ENCODE measurements around the gene NCCRP1. TPM values are rescaled to one million over a fixed set of nuclear protein-coding genes. Genes with fewer than 3 reads are reported as not detected.

NCCRP1 gene
- total and polyA plus RNA-seq, 4 donors = 0.05 to 0.97 (median 0.17) TPM

GRCh38 chr19:39237200-39238184 lies 40.7 kb downstream of the NCCRP1 start:
- peaks cover 0 to 1% (median 0%) of the 10 kb centered on the region in 5 donors for H3K4me1 ChIP-seq (ENCODE audit: control insufficient read depth in 5 of 5, insufficient read depth in 5 of 5, low read length in 5 of 5)
- TF ChIP-seq CTCF (IDR thresholded peaks at IDR 0.05; ENCODE audit: control extremely low read depth, extremely low read depth) = no peak
- ATAC-seq (ENCODE audit: insufficient read depth, low FRiP score) (peak; percentile 66), DNase-seq (peak in 2 of 3 donors; percentile 1 to 29)
- no peak overlapping the region for H3K4me3 ChIP-seq
- no peak overlapping the region for H3K9ac ChIP-seq (ENCODE audit: insufficient read depth in 1 of 2, low read length in 2 of 2)
- peaks cover 0 to 5% (median 0%) of the 10 kb centered on the region in 3 donors for H3K27me3 ChIP-seq (ENCODE audit: control insufficient read depth in 3 of 3, insufficient read depth in 3 of 3, low read length in 2 of 3)
- no peaks in the 10 kb centered on the region for H3K36me3 ChIP-seq (ENCODE audit: control insufficient read depth in 4 of 4, insufficient read depth in 4 of 4, low read length in 4 of 4)
- WGBS, 2 donors = 35 to 38% methylated on average over 22 of the region's 22 CpGs
- peaks cover 0 to 2% (median 0%) of the 10 kb centered on the region in 4 donors for H3K9me3 ChIP-seq (ENCODE audit: control insufficient read depth in 4 of 4, insufficient read depth in 3 of 4, low read length in 3 of 4)
- no peak overlapping the region for H3K27ac ChIP-seq (ENCODE audit: low read depth in 1 of 2, low read length in 1 of 2)

- TF ChIP-seq CTCF (IDR thresholded peaks at IDR 0.05; ENCODE audit: control extremely low read depth, extremely low read depth) = no peak
- H3K9me3 ChIP-seq (ENCODE audit: control insufficient read depth in 4 of 4, insufficient read depth in 3 of 4, low read length in 3 of 4) = peaks cover 0 to 2% (median 0%) of the 10 kb centered on the region in 4 donors
- 87% methylated on average over 6 of the region's 6 CpGs for WGBS, 2 donors
- peaks cover 0 to 1% (median 0%) of the 10 kb centered on the region in 5 donors for H3K4me1 ChIP-seq (ENCODE audit: control insufficient read depth in 5 of 5, insufficient read depth in 5 of 5, low read length in 5 of 5)
- H3K27ac ChIP-seq (ENCODE audit: low read depth in 1 of 2, low read length in 1 of 2) = no peak overlapping the region
- DNase-seq (no peak), ATAC-seq (ENCODE audit: insufficient read depth, low FRiP score) (no peak)
- no peak overlapping the region for H3K4me3 ChIP-seq
- peaks cover 0 to 5% (median 0%) of the 10 kb centered on the region in 3 donors for H3K27me3 ChIP-seq (ENCODE audit: control insufficient read depth in 3 of 3, insufficient read depth in 3 of 3, low read length in 2 of 3)
- no peak overlapping the region for H3K9ac ChIP-seq (ENCODE audit: insufficient read depth in 1 of 2, low read length in 2 of 2)
- H3K36me3 ChIP-seq (ENCODE audit: control insufficient read depth in 4 of 4, insufficient read depth in 4 of 4, low read length in 4 of 4) = no peaks in the 10 kb centered on the region
Observed at GRCh38 chr19:39238209-39238608, 41.4 kb downstream of the NCCRP1 start.

GRCh38 chr19:39238944-39239343 lies 42.2 kb downstream of the NCCRP1 start:
- no peak overlapping the region for H3K27ac ChIP-seq (ENCODE audit: low read depth in 1 of 2, low read length in 1 of 2)
- peaks cover 0 to 2% (median 0%) of the 10 kb centered on the region in 4 donors for H3K9me3 ChIP-seq (ENCODE audit: control insufficient read depth in 4 of 4, insufficient read depth in 3 of 4, low read length in 3 of 4)
- H3K36me3 ChIP-seq (ENCODE audit: control insufficient read depth in 4 of 4, insufficient read depth in 4 of 4, low read length in 4 of 4) = no peaks in the 10 kb centered on the region
- H3K4me1 ChIP-seq (ENCODE audit: control insufficient read depth in 5 of 5, insufficient read depth in 5 of 5, low read length in 5 of 5) = peaks cover 0 to 1% (median 0%) of the 10 kb centered on the region in 5 donors
- peaks cover 0 to 5% (median 0%) of the 10 kb centered on the region in 3 donors for H3K27me3 ChIP-seq (ENCODE audit: control insufficient read depth in 3 of 3, insufficient read depth in 3 of 3, low read length in 2 of 3)
- no peak for TF ChIP-seq CTCF (IDR thresholded peaks at IDR 0.05; ENCODE audit: control extremely low read depth, extremely low read depth)
- H3K9ac ChIP-seq (ENCODE audit: insufficient read depth in 1 of 2, low read length in 2 of 2) = no peak overlapping the region
- WGBS, 2 donors = 88 to 95% methylated on average over 6 of the region's 6 CpGs
- no peak overlapping the region for H3K4me3 ChIP-seq
- ATAC-seq (ENCODE audit: insufficient read depth, low FRiP score) (no peak), DNase-seq (no peak)
